HG03520 (cell line): ENCODE data around the gene NUAK2.
"Not testable (repeated sequence)": the region's sequence is repeated elsewhere in the genome, so short reads cannot be mapped to it uniquely, and the experiment has no call there.

Experiments used
- ATAC-seq: cut with Tn5 transposase; IDR thresholded peaks from one replicate; pipeline ENCODE4 v1.9.1; 2021; ENCODE audit warnings: mild to moderate bottlenecking, moderate library complexity; ENCODE audit not compliant: unreplicated experiment

NUAK2 gene

GRCh38 chr1:205321162-205321958 is at the start of gene NUAK2:
Gene NUAK2, minus strand, starts transcription at chr1:205321745. Its CDS starts 117 bp downstream, at chr1:205321628.
- ATAC-seq = no peak

DNA sequence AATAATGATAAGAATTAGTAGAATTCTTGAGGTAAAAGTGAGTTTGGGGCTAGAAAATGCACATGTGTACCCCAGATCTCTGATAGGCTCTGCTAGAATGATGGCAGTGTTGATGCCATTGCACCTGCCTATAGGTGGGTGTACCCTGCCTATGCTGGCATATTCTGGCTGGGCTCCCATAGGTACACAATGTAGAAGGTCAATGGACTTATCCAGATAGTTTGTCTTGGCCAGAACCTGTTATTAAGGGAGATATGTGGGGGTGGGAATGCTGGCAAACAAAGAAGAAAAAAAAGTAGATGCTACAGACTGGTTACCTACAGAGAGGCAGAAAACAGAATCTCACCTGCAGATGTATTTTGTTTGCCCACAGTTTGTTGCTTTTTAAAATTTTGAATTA is 49.2 kb upstream of the NUAK2 start:
- no peak for ATAC-seq

GRCh38 chr1:205369701-205370123 is 48.2 kb upstream of the NUAK2 start:
- ATAC-seq = no peak

DNA sequence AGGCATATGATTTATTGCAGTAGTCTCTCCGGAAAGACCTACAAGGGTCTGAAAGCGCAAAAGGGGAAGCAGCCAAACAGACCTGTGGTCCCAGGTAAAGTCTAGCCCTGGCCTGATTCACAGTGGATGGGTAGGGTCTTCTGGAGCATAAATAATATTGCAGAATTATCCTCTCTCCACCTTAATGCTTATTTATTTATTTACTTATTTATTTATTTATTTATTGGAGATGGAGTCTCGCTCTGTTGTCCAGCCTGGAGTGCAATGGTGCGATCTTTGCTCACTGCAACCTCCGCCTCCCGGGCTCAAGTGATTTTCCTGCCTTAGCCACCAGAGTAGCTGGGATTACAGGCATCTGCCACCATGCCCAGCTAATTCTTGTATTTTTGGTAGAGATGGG is 46.9 kb upstream of the NUAK2 start:
- ATAC-seq = no peak

GRCh38 chr1:205365945-205366463 is 44.5 kb upstream of the NUAK2 start:
- no peak for ATAC-seq

DNA sequence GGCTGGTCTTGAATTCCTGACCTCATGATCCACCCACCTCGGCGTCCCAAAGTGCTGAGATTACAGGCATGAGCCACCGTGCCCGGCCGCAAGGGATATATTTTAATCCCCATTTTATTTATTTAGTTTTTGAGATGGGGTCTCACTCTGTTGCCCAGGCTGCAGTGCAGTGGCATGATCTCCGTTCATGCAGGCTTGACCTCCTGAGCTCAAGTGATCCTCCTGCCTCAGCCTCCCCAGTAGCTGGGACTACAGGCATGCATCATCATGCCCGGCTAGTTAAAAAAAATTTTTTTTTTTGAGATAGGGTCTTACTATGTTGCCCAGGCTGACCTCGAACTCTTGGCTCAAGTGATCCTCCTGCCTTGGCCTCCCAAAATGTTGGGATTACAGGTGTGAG is 43.5 kb upstream of the NUAK2 start:
- ATAC-seq = not testable (repeated sequence)

DNA sequence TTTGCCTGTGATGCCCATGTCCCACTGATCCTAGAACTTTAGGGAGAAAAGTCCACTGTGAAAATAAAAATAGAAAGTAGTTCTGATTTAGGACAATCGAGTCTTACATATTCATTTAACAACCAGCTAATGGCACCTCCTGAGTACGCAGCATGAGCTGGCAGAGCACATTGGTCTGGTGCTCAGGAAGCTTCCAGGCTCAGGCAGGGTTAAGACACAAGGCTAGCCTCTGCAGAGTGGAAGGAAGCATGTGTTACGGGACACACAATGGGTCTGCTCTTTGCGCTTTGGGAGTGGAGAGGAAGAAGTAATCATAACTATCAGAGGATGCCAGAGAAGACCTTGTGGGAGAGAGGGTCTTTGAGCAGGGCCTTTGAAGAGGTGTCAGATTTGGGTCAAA is 39.3 kb upstream of the NUAK2 start:
- ATAC-seq = no peak

GRCh38 chr1:205359771-205360565 is 38.4 kb upstream of the NUAK2 start:
- ATAC-seq = no peak

- no peak for ATAC-seq
These were observed 37.0 kb upstream of the NUAK2 start for GRCh38 chr1:205358579-205358978.

GRCh38 chr1:205357567-205357966 is 36.0 kb upstream of the NUAK2 start:
- ATAC-seq = no peak

- ATAC-seq = no peak
These were observed 35.0 kb upstream of the NUAK2 start, which contains the start of gene KLHDC8A for GRCh38 chr1:205356440-205357139. Gene KLHDC8A, minus strand, starts transcription at chr1:205356922. Its CDS starts 13,318 bp downstream, at chr1:205343604.

- ATAC-seq = no peak
These were observed 33.5 kb upstream of the NUAK2 start for GRCh38 chr1:205355075-205355453.

GRCh38 chr1:205354259-205355074 is 32.9 kb upstream of the NUAK2 start:
- ATAC-seq = no peak

- no peak for ATAC-seq
These were observed 32.1 kb upstream of the NUAK2 start for GRCh38 chr1:205353612-205354011.

DNA sequence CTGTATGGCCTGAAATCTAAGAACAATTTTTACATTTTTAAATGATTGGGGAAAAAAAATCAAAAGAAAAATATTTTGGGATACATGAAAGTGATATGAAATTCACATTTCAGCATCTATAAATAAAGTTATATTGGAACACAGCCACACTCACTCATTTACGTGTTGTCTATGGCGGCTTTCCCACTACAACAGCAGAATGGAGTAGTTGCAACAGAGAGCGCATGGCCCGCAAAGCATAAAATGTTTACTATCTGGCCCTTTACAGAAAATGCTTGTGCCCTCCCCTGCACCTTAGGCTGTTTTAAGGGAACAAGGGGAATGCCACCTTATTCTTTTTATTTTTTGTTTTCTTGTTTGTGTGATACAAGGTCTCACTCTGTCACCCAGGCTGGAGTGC is 31.6 kb upstream of the NUAK2 start:
- ATAC-seq = no peak

DNA sequence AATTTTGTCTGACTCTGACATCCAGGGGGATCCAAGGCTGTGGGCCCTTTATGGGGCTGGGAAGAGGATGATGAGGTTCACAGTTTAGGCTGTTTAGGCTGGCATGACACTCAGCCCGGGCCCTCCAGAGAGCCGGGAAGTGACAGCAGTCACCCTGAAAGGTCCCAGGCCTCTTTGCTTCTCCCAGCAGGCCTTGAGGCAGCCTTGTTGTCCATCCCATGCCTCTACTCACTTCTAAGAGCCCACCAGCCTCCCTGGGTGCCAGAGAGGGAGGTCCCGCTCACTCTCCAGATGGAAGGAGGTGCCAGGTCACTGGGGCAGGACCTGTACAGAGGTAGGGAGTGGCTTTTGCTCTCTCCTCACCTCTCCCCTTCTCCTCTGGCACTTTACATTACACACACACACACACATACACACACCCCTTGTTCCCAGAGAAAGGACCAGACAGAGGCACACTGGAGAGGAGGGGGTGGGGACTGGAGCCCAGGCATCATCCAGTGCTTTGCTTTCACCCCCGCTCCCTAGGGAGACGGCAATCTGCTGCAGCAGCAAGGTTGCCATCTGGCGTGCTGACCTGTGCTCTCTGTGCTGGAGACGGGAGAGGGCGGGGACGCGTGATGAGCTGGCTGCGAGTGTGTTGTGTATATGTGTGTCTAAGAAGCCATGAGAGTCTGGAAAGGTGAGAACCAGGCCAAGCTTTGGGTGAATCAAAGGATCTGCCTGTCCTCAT is 30.6 kb upstream of the NUAK2 start:
- no peak for ATAC-seq

DNA sequence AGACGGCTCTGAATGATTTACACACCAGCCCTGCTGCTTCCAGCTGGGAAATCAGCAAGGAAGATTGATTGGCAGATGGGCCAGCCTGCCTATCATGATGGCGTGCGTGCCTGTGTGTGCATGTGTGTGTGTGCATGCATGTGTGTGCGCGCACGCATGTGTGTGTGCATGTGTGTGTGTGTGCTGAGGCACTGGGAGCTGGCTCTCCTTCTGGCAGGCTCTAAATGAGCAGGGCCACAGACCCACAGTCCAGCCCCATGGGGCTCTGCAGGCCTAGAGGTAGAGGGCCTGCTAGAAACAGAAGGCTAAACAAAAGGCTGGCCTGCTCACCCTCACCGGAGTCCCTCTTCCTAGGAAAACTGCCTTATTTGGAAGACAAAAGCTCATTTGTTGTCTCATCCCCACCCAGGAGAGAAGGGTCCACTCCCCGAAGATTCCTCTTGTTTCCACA is 29.2 kb upstream of the NUAK2 start:
- no peak for ATAC-seq

GRCh38 chr1:205350124-205350523 is 28.6 kb upstream of the NUAK2 start:
- ATAC-seq = no peak
